Measurements from ENCODE around the gene C1QTNF3. TPM values are rescaled to one million over a fixed set of nuclear protein-coding genes. Genes with fewer than 3 reads are reported as not detected.
"Not testable (repeated sequence)": the region's sequence is repeated elsewhere in the genome, so short reads cannot be mapped to it uniquely, and the experiment has no call there.

C1QTNF3 gene, protein sequence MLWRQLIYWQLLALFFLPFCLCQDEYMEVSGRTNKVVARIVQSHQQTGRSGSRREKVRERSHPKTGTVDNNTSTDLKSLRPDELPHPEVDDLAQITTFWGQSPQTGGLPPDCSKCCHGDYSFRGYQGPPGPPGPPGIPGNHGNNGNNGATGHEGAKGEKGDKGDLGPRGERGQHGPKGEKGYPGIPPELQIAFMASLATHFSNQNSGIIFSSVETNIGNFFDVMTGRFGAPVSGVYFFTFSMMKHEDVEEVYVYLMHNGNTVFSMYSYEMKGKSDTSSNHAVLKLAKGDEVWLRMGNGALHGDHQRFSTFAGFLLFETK
- polyA plus RNA-seq (ENCODE audit: insufficient read length in 3 of 3), result 10 to 100 TPM; 43.8 to 63.8 (median 53.3) TPM

DNA sequence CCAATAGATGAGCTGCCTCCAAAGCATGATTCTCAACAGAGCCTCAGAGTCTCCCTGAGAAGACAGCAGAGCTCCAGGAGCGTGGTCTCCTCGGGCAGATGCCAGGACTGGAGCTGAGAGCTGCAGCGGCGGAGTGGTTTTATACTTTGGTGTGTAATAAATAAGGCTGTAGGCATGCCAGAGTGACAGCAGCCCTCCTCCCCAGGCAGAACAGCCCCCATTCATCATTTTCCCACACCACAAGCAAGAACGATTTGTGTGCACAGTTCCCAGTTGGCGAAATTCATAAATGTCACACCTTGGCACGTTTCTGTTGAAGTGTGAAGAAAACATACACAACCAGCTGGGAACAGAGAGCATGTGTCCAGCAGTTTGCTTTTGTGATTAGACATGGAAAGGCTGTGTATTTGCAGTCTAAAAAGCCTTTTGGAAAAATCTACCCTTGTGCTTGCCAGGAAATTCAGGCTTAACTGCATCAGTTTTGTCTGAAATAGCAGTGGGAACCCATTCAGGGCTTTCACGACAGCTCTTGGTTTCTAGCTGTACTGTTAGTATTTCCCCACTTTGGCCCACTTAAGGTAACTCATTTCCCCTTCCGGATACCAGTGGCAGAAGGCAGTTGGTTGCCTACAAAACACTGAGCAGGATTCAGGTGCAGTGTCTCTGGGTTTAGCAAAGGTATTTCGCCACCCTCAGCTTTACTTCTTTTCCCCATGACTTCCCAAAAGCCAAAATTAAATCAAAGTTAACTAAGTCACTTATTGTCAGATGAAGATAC, at the start of gene C1QTNF3:
Gene C1QTNF3 (minus strand): TSS at position 115 of the 778 bp plus-strand sequence. CDS start 88 bp downstream, at position 27.
- DNase-seq (ENCODE audit: low read depth in 3 of 3, low spot score in 2 of 3), result peak in 2 of 3 donors; percentile 27 to 34

DNA sequence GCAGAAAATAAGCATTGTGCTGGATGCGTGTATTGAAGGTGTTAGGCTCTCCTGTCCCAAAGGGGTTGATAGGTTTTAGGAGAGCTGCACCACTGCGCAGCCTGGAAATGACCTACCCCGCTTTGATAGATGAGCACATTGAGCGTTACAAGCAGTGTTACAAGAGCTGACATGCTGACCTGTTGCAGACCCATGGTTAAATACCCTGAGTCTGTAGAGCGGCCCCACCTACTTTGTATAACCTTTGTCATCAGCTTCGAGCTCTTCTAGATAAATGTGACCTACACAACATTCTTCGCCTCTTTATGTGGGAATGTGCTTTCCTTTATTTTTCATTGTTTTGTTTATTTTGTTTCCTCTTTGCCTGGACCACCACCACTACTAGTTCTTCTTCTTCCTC, 48.0 kb upstream of the C1QTNF3 start:
- DNase-seq (ENCODE audit: low read depth in 3 of 3, low spot score in 2 of 3), result not testable (repeated sequence)

DNA sequence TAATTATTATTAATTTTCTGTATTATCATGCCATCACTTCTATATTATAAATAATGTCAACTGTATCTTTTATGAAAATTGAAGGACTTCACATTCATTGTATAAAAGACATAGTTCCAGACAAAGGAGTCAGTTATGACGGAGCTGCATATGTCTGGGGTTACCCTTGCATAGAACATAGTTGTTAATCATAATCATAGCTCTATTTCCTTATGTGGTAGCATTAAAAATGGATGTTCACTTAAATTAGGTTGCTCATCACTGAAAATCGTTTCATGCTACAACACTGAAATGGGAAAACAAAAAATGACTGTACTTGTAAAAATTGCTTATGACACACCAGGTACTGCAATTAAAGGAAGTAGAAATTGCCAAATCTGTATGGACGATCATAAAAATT, 46.8 kb upstream of the C1QTNF3 start:
- not testable (repeated sequence) for DNase-seq (ENCODE audit: low read depth in 3 of 3, low spot score in 2 of 3)

DNA sequence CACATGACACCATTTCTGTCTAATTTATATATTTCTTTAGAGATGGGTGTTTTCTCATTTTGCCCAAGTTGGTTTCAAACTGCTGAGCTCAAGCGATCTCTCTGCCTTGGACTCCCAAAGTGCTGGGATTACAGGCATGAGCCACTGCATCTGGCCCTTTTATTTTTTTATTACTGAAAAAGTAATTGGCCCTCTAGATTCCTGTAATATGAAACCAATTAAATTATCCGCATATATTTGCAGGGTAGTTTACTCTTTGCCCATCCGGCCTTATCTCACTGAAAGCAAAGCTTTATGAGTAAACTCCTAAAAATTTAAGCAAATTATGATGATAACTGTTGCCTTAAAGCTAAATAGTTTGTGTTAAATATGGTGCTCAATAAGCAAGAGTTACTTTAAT, 44.7 kb upstream of the C1QTNF3 start:
- not testable (repeated sequence) for DNase-seq (ENCODE audit: low read depth in 3 of 3, low spot score in 2 of 3)

DNA sequence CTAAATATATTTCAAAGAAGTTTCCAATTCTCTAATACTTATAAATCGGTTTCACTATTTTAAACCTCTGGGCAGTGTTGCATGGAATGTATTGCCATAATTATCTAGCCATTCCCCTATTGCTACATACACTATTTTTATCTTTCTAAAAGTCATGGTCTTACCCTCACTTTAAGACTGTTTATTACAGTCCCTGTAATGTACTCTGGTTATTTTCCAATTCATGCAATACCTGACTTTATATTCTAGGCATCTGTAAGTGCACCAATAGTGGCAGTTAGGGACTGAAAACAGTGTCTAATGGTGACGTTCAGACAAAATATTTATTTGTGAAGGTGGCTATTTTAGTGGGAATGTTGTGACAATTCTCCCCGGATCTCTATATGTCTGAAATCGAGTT, 40.9 kb upstream of the C1QTNF3 start:
- not testable (repeated sequence) for DNase-seq (ENCODE audit: low read depth in 3 of 3, low spot score in 2 of 3)

DNA sequence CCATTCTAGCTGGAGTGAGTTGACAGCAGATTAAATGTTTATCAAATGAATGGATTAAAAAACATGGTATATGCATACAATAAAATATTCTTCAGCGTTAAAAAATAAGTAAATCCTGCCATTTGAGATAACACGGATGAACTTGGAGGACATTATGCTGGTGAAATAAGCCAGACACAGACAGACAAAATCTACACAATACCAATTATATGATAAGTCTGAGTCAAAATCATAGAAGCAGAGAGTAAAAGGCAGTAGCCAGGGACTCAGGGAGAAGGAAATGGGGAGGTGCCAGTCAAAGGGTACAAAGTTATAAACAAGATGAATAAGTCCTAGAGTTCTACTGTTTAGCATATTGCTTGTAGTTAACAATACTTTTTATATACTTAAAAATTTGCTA, 36.5 kb upstream of the C1QTNF3 start:
- DNase-seq (ENCODE audit: low read depth in 3 of 3, low spot score in 2 of 3), result not testable (repeated sequence)

DNA sequence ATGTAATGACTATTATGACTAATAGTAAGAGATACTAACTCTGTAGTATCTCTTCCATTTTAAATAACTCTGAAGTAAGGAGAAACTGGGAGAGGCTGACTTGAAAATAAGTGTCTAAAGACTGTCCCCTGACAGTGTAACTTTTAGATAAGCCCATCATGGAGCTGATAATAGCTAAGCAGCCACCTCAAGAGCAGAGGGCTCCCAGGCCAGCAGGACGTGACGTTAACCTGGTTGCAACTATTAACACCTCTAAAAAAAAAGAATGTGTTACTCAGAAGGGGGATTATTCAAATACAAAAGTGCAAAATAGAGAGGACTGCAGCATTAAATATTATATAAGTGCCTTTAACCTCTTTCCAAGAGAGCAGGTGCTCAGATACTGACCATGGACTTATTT, 34.6 kb upstream of the C1QTNF3 start:
- DNase-seq (ENCODE audit: low read depth in 3 of 3, low spot score in 2 of 3), result not testable (repeated sequence)

DNA sequence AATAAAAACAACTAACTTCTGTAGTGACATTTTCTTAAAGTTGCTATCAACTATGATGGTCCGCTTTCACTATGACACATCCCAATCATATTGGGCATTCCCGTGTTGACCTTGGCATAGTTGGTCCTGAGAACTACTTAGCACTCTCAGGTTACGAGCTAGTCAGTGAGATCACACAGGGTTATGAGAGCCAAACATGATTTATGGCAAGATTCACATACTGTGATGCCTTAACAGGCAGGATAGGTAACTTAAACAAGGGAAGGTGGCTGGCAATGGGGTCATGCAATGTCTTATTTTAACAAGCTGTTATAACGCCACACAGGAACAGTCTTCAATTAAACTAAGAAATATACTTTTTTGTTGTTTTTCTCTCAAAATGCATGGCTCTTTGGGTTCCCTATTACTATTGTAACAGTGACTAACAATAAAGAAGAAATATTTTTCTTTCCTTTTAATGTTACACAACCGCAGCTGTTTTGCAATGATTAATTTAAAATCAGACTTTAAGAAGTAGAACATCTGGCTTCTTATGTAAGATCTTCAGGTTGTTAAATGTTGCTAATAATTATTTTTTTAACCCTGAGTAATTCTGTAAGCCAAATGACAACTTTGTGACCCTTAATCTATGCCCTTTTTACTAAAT, 33.8 kb upstream of the C1QTNF3 start:
- not testable (repeated sequence) for DNase-seq (ENCODE audit: low read depth in 3 of 3, low spot score in 2 of 3)

DNA sequence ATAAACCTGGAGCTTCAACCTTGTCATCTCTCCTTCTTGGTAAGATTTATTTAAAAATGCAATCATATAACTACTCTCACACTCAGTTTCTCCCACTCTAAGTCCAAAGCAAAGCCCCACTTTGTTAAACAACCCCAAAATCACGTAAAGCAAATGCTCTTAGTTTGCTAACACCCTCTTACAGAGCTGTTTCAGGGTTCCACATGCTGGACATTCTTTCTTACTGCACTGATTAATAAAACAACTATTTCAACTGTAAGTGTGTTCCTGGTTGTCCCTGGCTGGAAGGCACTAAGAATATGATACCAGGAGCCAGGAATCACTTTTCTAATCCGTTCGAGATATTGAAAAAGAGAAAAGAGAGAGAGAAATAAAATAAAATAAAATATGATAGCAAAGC, 31.5 kb upstream of the C1QTNF3 start:
- not testable (repeated sequence) for DNase-seq (ENCODE audit: low read depth in 3 of 3, low spot score in 2 of 3)

DNA sequence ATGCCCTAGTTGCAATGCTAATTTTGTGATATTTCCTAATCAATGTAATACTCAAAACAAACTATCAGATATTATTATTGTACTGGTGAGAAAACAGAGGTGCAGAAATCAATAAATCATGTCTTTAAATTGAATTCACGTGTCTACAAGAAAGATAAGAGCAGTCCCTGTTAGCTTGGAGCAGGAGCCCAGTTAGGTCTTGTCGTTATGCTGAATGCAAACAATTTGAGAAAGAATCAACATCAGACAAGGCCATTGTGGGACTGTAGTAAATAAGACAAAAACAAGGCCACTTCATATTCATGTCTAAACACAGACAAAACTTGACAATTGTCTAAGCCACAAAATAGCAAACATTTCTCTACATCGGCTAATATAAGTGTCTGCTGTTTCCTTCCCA, 31.1 kb upstream of the C1QTNF3 start:
- DNase-seq (ENCODE audit: low read depth in 3 of 3, low spot score in 2 of 3), result not testable (repeated sequence)

DNA sequence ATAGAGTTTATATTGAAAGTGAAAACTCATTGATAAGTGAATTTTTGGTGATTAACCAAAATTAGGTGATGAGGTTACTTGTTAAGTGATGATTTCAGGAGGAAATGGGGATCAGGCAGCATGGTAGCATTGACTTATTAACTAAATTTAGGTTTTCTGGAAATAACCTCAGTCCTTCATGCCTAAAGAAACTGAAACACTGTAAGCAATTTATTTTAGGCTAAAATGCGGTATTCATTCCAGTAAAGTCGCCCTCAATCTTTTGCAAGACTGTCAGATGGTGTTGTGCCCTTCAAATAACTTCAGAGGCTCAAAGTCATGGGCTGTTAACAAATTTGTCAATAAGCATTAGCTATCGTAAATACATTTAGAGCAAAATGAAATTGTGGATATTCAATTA, 27.6 kb upstream of the C1QTNF3 start:
- not testable (repeated sequence) for DNase-seq (ENCODE audit: low read depth in 3 of 3, low spot score in 2 of 3)

DNA sequence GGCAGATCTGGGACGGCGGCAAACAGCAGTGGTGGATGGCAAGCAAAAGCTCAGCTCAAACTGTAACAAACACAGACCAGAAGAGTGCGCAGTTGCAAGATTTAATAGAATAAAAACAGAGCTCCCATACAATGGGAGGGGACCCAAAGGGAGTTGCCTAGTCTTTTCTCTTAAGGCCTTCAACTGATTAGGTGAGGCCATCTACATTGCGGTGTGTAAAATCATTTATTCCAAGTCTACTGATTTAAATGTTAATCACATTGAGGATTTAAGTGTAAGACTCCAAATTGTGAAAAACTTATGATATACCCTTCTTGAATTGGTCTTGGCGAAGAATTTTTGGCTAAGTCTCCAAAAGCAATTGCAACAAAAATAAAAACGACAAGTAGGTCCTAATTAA, 21.6 kb upstream of the C1QTNF3 start:
- no peak for DNase-seq (ENCODE audit: low read depth in 3 of 3, low spot score in 2 of 3)

DNA sequence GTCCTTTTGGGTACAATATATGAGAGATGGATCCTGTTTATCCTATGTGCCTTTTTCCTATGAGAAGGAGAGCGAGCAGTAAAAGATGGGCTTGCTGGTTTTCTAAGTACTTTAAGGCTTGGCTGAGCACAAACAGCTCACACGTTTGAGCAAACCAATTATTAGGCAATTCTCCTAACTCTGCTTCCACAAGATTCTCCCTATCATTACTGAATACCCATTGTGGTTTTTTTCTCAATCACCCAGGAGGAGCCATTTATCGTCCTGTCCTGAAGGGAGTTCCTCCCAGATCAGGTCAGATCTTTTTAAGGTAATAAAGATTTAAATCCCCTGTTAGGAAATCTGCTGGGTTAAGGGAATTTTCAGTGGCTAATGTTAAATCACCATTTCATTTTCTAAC, 19.4 kb upstream of the C1QTNF3 start:
- no peak for DNase-seq (ENCODE audit: low read depth in 3 of 3, low spot score in 2 of 3)

DNA sequence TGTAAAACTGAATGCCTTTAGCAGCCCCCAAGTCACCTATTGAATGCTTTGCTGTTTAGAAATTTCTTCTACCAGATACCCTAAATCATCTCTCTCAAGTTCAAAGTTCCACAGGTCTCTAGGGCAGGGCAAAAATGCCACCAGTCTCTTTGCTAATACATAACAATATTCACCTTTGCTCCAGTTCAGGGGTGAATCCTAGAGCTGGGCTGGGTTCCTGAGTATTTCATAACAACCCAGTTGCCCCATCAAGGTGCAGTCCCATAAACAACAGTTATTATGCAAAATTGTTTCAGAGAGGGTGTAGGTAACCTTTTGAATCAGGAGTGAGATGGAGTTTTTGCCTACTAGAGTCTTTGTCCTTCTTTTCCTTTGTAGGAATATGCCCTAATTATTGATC, 19.0 kb upstream of the C1QTNF3 start:
- no peak for DNase-seq (ENCODE audit: low read depth in 3 of 3, low spot score in 2 of 3)

DNA sequence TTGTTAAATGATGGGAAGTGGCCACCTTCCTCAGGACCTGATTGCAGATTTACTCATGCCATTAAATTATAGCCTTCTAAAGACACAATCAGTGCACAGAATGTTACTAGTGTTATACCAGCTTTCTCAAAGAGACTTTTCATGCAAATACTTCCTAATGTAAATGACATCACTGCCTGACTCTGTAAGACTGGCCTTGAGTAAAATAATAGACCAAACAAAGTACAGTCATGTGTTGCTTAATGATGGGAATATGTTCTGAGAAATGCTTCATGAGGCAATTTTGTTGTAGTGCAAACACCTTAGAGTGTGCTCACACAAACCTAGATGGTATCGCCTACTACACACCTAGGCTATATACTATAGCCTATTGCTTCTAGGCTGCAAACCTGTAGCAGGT, 17.0 kb upstream of the C1QTNF3 start:
- no peak for DNase-seq (ENCODE audit: low read depth in 3 of 3, low spot score in 2 of 3)

DNA sequence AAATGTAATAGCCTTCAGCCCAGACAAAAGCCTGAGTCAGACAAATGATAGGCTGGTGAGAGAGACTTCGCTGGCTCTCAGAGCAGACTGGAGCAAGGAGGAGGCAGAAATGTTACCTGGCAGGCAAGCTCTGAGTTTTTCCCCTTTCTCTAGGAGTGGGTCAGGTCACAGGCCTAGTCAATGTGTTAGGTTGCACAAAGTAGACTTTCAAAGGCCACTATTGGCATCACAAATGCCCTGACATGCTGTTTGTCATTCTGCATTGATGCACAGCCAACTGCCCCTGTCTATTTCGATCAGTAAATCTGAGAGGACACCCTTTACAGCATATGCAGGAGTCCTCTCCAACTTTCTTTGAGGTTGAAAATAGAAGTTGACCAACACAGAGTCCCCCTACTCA, 15.5 kb upstream of the C1QTNF3 start:
- no peak for DNase-seq (ENCODE audit: low read depth in 3 of 3, low spot score in 2 of 3)

DNA sequence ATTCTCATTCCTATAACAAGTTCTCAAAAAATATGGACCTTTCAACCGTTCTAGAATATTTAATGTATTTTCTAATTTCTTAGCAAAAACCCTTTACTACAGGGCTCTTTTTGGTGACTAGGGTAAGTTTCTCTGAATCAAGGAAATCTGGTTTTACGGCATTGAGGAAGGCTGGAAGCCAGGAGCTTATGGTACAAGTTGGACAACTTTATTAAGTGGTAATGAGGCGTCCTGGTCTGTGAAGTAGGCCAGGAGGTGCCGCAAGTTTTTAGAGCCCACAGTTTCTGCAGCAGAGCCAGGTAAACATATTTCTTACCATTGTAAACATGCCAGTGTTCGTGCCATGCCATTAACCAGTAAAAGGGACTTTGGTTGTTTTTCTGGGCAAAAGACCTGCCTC, 14.6 kb upstream of the C1QTNF3 start:
- DNase-seq (ENCODE audit: low read depth in 3 of 3, low spot score in 2 of 3), result no peak

DNA sequence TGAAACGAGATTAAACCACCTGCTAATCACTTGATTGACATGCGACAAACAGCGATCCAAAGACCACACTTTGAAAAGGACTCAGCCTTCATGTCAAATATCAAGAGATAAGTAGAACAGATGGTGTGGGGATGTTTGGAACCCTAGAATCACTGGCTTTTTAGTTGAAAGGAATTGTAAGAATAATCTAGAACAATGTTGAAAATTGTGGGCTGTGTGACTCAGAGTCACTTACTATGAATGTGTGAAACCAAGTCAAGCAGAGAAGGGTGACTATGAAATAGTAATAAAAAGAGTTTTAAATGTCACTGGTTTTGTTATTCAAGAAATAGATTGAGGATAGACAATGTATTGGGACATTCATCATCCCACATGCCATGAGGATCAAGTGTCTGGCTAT, 14.1 kb upstream of the C1QTNF3 start:
- DNase-seq (ENCODE audit: low read depth in 3 of 3, low spot score in 2 of 3), result no peak

DNA sequence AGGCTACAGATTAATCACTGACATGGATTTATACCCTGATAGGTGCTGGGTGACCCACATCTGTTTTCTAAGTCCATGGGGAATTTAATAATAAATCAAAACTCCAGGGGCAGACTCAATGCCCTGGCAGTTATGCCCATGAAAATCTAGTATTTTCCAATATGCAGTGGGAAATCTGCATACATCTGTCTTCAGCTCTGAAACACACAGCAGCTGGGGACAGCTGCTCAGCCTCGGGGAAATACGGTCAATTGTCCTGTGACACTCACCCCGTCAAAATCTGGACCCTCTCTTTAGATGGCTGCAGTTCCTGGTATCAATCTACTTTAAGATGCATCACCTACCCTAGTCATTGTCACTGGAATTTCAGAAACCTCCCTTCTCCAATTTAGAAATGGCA, 12.7 kb upstream of the C1QTNF3 start:
- DNase-seq (ENCODE audit: low read depth in 3 of 3, low spot score in 2 of 3), result no peak

DNA sequence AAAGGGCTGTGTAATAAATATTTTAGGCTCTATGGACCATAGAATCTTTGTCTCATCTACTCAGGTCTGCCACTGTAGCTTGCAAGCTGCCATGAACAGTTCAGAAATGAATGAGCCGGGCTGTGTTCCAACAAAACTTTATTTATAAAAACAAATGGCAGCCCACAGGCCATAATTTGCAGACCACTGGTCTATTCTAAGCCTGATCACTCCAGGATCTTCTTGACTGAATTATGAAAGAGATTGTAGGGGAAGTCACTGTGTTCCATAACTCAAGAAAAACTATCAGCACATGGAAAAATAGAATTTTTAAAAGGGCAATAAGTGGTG, 11.4 kb upstream of the C1QTNF3 start:
- no peak for DNase-seq (ENCODE audit: low read depth in 3 of 3, low spot score in 2 of 3)

DNA sequence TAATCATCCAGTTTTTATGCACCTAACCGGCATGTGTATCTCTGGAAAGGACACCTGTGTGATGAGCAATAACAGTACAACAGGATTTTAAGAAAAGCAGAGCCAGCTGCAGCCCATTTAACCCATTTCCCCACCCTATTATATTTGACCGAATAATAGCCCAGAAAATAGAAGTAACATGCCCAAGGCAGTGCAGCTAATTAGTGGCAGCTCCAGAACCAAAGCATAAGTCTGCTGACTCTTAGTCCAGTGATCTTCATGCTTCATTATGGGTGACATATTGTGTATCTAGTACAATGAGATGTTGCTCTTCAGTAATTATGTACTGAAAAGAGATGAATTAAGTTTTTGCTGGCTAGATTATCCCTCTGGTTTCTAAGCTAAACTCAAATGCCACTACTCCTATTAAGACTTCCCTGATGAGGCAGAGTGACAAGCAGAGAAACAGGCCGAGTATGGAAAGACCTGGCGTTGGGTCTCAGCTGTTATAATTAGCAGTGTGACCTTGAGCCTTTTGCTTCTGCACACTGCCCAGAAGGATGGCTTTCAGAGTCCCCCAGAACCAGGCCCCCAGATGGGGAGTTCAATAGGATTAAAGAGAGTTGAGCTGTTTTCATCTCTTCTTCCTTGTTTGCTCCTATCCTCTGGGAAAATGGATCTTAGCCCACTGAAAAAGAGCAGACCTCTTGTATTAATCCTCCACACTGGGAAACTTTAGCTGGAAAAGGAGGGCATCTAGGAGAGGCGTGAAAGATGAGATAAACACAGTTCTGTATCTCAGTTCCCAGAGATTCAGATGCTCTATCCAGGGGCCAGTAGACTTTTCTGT, 10.8 kb upstream of the C1QTNF3 start:
- no peak for DNase-seq (ENCODE audit: low read depth in 3 of 3, low spot score in 2 of 3)

Data from right renal cortex interstitium (tissue), 3 donors.